GM21717 (cell line): ENCODE results near the gene EEFSEC.
A peak's percentile ranks its signal among the peaks of the same experiment; 100 is the strongest.

Source experiments
- ATAC-seq: cut with Tn5 transposase; IDR thresholded peaks from one replicate; pipeline ENCODE4 v1.9.1; 2021; ENCODE audit warnings: mild to moderate bottlenecking, moderate library complexity; ENCODE audit not compliant: unreplicated experiment

EEFSEC gene

DNA sequence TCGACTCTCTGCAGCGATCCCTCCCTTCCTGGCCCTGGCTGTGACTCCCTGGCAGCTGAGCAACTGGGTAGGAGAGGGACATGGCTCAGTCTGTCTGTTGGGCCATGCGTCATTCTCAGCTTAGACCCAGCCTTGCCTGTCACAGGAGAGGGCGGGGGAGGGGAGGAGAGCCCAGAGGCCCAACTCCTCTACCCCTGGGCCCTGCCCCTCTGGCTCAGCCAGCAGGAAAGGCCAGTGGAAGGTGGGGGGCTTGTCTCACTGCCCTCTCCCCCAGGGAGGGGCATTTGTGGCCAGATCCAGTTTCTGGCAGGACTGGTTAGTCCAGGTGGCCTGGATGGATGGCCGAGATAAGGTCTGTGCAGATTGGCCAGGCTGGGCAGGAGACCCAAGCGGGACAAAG lies 281.8 kb downstream of the EEFSEC start:
- no peak for ATAC-seq

GRCh38 chr3:128435561-128435960 lies 282.3 kb downstream of the EEFSEC start:
- ATAC-seq = no peak

- no peak for ATAC-seq
Measured at GRCh38 chr3:128436214-128436613, 282.9 kb downstream of the EEFSEC start.

DNA sequence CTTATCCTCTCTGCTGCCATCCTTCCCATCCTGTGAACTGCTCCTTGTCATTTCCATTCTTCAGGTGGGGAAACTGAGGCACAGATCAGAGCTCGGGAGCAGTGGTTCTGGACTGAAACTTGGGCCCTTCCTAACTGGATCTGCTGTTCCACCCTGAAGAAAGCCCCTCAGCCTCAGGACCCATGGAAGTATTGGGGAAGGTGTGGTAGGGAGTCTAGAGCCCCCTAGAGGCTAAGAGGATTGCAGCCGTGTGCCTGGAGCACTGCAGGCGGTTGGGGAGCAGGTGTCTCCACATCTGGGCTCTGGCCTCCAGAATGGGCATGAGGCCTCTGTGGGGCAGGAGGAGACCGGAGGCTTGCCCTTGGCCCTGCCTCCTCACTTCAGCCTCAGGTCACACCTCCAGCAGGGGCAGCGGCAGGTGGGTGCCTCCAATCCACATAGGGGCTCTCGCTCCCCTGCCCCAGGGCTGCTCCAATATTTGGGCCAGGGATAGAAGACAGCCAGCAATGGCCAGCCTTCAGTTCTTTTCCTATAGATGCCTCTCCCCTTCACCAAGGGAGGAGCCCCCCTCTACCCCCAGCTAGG lies 285.3 kb downstream of the EEFSEC start:
- ATAC-seq = no peak

DNA sequence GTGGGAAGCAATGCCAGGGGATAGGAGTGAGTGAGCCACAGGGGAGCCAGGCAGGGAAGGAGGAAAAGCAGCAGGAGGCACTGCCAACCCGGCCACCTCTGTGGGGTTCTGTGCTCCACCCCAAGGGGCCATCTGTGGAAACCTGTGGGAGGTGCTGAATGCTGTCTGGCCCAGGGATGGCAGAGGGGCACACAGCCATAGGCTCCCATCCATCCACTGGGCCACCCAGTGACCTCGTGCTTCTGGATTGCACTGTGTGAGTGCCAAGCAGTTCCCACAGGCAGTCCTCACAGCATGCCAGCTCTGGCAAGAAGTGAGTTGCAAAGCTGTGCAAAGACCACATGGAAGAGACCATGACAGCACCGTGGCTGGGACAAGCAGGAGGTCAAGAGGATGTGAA lies 285.9 kb downstream of the EEFSEC start:
- ATAC-seq = no peak

GRCh38 chr3:128442070-128442469 lies 288.8 kb downstream of the EEFSEC start:
- ATAC-seq = no peak

DNA sequence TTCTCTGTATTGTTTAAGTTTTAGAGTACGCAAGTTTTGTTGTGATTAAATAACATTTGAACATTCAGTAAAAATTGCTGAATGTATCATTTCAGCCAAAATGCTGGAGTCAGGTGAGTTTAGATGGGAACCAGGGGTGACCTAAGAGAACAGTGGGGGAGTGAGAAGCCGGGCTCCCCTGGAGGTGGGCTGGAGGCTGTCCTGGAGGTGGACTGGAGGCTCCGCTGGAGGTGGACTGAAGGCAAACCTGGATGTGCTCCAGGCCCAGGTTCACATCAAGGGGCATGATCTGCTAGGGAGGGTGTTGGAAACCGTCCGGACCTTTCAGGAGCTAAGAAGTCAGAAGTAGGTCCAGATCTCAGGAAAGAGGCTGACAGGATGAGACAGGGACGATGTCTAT lies 289.7 kb downstream of the EEFSEC start:
- no peak for ATAC-seq

DNA sequence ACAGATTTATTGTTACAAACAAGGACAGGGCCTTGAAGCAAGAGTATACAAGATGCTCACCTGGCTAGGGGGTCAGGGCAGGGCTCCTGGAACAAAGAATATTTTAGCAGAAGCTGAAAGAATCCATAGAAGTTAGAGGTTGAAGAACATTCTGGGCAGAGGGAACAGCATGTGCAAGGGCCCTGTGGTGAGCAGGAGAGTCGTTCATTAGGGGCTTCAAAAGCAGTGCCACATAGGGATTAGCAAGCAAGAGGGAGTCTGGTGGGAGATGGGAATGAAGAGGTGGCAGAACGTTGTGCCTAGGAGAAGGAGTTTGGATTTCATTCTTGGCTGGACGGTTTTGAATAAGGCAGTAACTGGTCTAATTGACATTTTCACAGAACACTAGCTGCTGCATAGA lies 290.5 kb downstream of the EEFSEC start:
- no peak for ATAC-seq

- no peak for ATAC-seq
Measured at GRCh38 chr3:128445357-128445756, 292.1 kb downstream of the EEFSEC start.

DNA sequence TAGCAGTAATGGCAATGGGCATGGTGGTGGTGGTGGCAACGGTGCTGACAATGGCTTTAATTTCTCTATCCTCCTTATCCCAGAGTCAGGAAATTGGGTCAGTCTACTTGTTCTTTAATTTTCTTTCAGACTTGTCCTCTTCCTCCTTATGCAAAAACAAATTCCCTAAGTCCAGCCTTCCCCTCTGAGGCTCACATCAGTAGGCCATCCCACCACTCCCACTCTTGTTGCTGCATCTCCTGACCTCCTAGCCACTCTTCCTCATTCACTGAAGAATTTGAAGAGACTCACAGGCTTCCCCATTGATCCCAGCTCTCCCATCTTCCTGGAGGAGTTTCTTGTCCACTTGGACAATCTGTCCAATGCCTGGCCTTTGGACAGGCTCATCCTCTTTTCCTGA lies 293.5 kb downstream of the EEFSEC start:
- ATAC-seq = no peak

GRCh38 chr3:128447561-128448013 lies 294.3 kb downstream of the EEFSEC start:
- ATAC-seq = peak; percentile 65

DNA sequence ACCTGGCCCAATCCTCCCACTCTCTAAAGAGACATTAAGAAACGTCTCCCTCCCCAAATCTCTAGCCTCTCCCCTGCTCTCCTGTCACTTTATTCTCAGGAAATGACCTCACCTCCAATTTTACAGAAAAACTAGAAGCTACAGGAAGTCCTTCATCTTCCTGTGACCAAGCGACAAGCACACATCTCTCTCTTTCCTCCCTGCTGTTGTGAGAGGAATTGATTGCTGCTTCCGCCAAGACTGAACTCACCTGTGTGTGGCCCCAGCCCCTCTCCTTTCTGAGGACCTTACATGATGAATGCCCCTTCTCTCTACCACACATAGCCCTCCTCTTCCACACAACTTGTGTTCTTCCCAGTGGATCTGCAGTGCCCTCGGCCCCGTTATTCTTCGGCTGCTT lies 295.2 kb downstream of the EEFSEC start:
- ATAC-seq = no peak

GRCh38 chr3:128449111-128449638 lies 295.9 kb downstream of the EEFSEC start:
- ATAC-seq = no peak

- ATAC-seq = no peak
Measured at GRCh38 chr3:128452120-128452519, 298.8 kb downstream of the EEFSEC start.

GRCh38 chr3:128452678-128453275 lies 299.5 kb downstream of the EEFSEC start:
- no peak for ATAC-seq

DNA sequence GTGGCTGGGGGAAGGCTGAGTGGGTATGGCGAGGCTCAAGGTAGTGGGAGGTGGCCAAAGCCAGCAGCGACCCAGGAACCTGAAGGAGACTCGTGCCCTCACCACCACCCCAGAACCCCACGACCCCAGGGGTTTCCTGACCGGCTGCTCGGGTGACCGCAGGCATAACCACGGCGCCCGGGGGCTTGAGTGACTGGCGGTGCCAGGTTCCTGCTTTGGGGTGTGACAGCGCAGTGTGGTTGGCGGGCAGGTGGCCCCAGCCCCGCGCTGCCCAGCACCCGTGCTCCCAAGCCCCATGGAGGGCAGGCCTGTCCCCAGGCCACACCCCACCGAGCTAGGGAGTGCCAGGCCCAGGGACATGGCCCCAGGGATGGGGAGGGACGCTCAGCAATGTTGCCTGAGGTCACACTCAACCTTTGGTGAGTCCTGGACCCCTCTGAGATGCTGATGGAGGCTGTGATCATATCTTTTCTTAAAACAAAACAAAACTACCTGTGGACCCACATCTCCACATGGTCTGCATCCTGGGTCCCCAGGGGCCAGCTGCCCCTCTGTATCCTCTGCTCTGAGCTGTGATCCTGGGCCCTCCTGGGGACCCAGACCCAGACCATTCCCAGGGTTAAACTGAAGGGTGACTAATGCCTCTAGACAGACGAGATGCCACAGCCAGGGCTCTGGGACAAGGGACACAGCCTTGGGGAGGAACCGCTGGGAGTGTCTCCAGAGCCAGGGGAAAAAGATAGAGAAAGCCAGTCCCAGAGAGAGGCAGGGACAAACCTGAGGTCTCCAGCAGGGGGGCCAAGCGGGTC lies 300.4 kb downstream of the EEFSEC start:
- no peak for ATAC-seq

DNA sequence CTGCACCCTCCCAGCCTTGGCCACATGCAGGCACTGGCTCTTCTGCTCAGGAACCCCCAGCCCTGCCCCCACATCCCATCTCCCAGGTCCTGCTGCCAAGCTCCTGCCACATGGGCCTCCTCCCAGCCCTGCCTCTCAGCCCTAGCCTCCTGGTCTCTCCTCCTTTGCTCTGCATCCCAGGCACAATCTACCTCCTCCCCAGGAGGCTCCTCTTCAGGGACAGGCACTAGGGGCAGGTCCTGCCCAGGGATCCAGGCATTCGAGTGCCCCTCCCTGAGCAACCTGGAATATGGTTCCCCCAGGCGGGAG lies 301.0 kb downstream of the EEFSEC start:
- no peak for ATAC-seq

- ATAC-seq = no peak
Measured at GRCh38 chr3:128455116-128455515, 301.8 kb downstream of the EEFSEC start.

- ATAC-seq = no peak
Measured at GRCh38 chr3:128455786-128456748, 302.8 kb downstream of the EEFSEC start.

DNA sequence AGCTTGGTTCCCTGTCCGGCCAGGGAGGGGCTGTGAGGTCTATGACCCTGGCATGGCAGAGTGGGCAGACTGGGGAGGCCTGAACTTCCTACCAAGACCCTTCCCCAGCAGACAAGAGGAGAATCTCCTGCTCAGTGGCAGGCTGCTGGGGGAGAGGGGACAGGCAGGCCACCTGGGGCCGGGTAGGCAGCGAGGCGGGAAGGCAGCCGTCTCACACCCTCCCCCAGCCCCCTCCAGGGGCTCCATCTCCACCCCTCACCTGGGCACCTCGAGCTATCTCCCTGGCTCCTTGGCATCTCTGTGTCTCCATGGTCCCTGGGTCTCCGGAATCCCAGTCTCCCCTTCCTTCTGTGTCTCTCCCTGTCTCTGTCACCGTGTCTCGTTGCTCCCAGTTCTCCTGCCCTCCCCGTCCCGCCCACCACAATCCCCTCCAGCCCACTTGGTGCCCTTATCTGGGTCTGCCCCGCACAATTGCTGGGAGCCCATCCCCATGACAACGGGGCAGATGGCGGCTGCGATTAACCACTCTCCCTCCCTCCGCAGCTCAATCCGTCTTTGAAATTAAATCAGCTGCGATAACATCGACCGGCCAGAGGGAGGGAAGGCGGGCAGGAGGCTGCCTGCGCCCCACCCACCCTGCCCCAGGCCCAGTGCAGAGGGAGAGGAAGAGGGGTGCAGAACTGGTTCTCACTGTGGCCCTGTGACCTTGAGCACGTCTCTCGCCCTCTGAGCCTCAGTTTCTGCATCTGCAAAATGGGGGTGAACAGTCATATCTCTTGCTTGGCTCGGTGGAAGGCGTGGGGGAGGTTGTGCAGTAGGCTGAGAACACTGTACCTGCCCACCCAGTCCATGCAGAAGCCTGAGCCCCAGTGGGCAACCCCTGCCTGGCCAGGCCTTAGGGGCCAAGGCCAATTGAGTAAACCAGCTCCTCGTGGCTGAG lies 303.8 kb downstream of the EEFSEC start:
- ATAC-seq = no peak
